ENCODE data around the gene LRPAP1.

LRPAP1 gene

GRCh38 chr4:3486541-3487540 lies 45.4 kb downstream of the LRPAP1 start:
- Histone ChIP-seq H3K4me1 (ENCODE audit: control insufficient read depth, insufficient read depth, low read length) (peaks cover 32% of the 10 kb centered on the region), H3K27me3 (ENCODE audit: control insufficient read depth, insufficient read depth, low read length) (peaks cover 97% of the 10 kb centered on the region), H3K9ac (ENCODE audit: low read length) (no peak overlapping the region), H3K4me3 (ENCODE audit: low read depth, low read length) (no peak overlapping the region), H3K9me3 (ENCODE audit: control insufficient read depth, insufficient read depth, low read depth, low read length) (no peaks in the 10 kb centered on the region), H3K27ac (ENCODE audit: low read depth, low read length) (no peak overlapping the region), H3K36me3 (ENCODE audit: control insufficient read depth, insufficient read depth, low read length) (no peaks in the 10 kb centered on the region)

DNA sequence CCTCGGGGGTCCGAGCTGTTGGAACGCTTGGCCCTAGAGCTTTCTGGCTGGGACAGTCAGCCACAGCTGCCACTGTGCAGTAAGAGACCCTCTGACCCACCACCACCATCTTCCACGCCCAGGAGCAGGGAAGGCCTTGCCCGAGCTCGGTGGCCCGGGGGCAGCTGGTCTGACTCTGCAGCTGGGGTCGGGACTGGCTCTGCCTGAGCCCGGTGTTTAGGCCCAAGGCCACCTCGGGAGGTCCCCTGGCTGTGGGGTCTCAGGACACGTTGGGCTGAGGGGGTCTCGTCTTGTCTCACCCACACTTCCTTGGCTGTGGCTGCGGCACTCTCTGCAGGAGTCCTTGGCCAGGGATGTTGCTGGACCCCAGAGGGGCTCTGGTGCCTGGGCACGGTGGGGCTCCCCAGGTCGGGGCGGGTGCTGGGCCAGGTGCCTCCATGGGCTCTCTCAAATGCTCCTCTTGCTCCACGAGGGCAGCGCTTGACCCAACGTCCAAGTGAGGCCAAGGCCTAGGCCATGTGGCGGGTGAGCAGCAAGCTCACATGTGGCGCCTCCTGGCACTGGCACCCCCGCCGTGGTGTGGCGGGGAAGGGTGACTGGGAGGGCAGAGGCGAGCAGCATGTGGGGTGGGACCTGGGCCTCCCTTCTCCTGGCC lies 46.2 kb downstream of the LRPAP1 start:
- Histone ChIP-seq H3K4me3 (ENCODE audit: low read depth, low read length) (no peak overlapping the region), H3K4me1 (ENCODE audit: control insufficient read depth, insufficient read depth, low read length) (peaks cover 36% of the 10 kb centered on the region), H3K27me3 (ENCODE audit: control insufficient read depth, insufficient read depth, low read length) (peaks cover 95% of the 10 kb centered on the region), H3K36me3 (ENCODE audit: control insufficient read depth, insufficient read depth, low read length) (no peaks in the 10 kb centered on the region), H3K9me3 (ENCODE audit: control insufficient read depth, insufficient read depth, low read depth, low read length) (no peaks in the 10 kb centered on the region), H3K27ac (ENCODE audit: low read depth, low read length) (no peak overlapping the region), H3K9ac (ENCODE audit: low read length) (no peak overlapping the region)

DNA sequence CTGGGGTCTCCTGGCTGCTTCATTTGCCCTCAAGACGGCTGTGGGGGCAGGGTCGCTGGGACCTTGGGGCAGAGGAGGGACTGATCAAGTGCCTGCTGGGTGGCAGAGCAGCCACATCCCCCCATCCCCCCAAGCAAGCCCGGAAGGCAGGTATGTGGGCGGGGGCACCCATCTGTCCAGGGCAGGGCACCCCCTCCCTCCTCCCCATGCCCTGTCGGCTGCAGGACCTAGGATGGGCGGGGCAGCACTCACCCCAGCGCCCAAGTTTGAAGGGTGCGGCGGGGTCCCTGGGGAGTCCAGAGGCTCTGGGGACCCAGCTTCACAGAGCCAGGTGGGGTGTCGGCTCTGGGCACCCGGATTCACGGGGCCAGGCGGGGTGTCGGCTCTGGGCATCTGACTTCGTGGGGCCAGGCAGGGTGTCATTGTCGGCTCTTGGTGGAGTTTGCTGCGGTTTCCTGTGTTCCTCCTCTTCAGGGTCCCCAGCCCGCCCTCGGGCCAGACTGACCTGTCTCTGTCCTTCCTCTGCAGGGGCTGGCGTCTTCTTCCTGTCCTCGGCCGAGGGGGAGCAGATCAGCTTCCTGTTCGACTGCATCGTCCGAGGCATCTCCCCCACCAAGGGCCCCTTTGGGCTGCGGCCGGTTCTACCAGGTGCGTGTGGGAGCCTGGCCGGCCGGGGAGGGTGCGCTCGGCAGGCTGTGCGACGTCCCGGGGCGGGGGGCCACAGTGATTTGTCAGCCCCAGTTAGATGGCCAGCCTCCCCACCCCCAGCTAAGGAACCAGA lies 47.0 kb downstream of the LRPAP1 start:
- Histone ChIP-seq H3K9me3 (ENCODE audit: control insufficient read depth, insufficient read depth, low read depth, low read length) (no peaks in the 10 kb centered on the region), H3K36me3 (ENCODE audit: control insufficient read depth, insufficient read depth, low read length) (no peaks in the 10 kb centered on the region), H3K27ac (ENCODE audit: low read depth, low read length) (no peak overlapping the region), H3K9ac (ENCODE audit: low read length) (no peak overlapping the region), H3K27me3 (ENCODE audit: control insufficient read depth, insufficient read depth, low read length) (peaks cover 87% of the 10 kb centered on the region), H3K4me3 (ENCODE audit: low read depth, low read length) (no peak overlapping the region), H3K4me1 (ENCODE audit: control insufficient read depth, insufficient read depth, low read length) (peaks cover 40% of the 10 kb centered on the region)

GRCh38 chr4:3484057-3484973 lies 47.9 kb downstream of the LRPAP1 start:
- H3K36me3 ChIP-seq (ENCODE audit: control insufficient read depth, insufficient read depth, low read length) = no peaks in the 10 kb centered on the region
- peaks cover 86% of the 10 kb centered on the region for H3K27me3 ChIP-seq (ENCODE audit: control insufficient read depth, insufficient read depth, low read length)
- no peak overlapping the region for H3K9ac ChIP-seq (ENCODE audit: low read length)
- H3K4me1 ChIP-seq (ENCODE audit: control insufficient read depth, insufficient read depth, low read length) = peaks cover 40% of the 10 kb centered on the region
- no peak overlapping the region for H3K4me3 ChIP-seq (ENCODE audit: low read depth, low read length)
- H3K27ac ChIP-seq (ENCODE audit: low read depth, low read length) = no peak overlapping the region
- H3K9me3 ChIP-seq (ENCODE audit: control insufficient read depth, insufficient read depth, low read depth, low read length) = no peaks in the 10 kb centered on the region

GRCh38 chr4:3483471-3483921 lies 48.7 kb downstream of the LRPAP1 start:
- Histone ChIP-seq H3K9ac (ENCODE audit: low read length) (no peak overlapping the region), H3K4me1 (ENCODE audit: control insufficient read depth, insufficient read depth, low read length) (peaks cover 40% of the 10 kb centered on the region), H3K9me3 (ENCODE audit: control insufficient read depth, insufficient read depth, low read depth, low read length) (no peaks in the 10 kb centered on the region), H3K36me3 (ENCODE audit: control insufficient read depth, insufficient read depth, low read length) (no peaks in the 10 kb centered on the region), H3K27me3 (ENCODE audit: control insufficient read depth, insufficient read depth, low read length) (peaks cover 86% of the 10 kb centered on the region), H3K4me3 (ENCODE audit: low read depth, low read length) (no peak overlapping the region), H3K27ac (ENCODE audit: low read depth, low read length) (no peak overlapping the region)

- no peak overlapping the region for H3K4me3 ChIP-seq (ENCODE audit: low read depth, low read length)
- peaks cover 86% of the 10 kb centered on the region for H3K27me3 ChIP-seq (ENCODE audit: control insufficient read depth, insufficient read depth, low read length)
- peaks cover 44% of the 10 kb centered on the region for H3K4me1 ChIP-seq (ENCODE audit: control insufficient read depth, insufficient read depth, low read length)
- H3K9ac ChIP-seq (ENCODE audit: low read length) = no peak overlapping the region
- no peaks in the 10 kb centered on the region for H3K9me3 ChIP-seq (ENCODE audit: control insufficient read depth, insufficient read depth, low read depth, low read length)
- H3K36me3 ChIP-seq (ENCODE audit: control insufficient read depth, insufficient read depth, low read length) = no peaks in the 10 kb centered on the region
- H3K27ac ChIP-seq (ENCODE audit: low read depth, low read length) = no peak overlapping the region
These were observed 49.5 kb downstream of the LRPAP1 start for GRCh38 chr4:3482707-3483106.

DNA sequence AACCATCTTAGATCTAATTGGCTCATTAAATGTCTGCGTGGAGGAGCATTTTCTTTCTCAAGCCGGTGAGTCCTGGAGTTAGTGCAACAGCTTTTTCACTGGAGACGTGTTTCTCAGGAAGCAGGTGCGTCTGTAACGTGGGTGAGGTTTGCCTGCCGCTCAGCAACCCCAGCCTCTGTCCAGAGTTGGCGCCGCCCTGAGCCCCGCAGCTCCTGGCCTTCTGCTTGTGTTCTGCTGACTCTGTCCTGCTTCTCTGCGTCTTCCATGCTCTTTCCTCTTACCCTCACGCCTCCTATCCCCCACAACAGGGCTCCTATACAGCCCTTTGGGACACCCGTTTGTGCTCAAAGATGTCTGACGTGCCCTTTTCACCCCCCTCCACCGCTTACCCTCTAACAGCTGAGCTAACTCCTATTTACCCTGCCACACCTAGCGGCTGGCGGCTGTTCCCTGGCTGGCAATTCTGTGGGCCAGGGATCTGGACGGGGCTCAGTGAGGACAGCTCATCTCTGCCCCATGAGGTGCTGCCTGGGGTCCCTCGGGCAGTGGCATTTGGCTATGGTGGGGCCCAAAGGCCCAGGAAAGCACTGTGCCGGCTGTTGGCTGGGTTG lies 50.3 kb downstream of the LRPAP1 start:
- Histone ChIP-seq H3K4me3 (ENCODE audit: low read depth, low read length) (peak overlapping the region; percentile 34; the same call in 1 of the 2 replicates), H3K9ac (ENCODE audit: low read length) (peak overlapping the region; percentile 27), H3K4me1 (ENCODE audit: control insufficient read depth, insufficient read depth, low read length) (peaks cover 42% of the 10 kb centered on the region), H3K27ac (ENCODE audit: low read depth, low read length) (no peak overlapping the region), H3K36me3 (ENCODE audit: control insufficient read depth, insufficient read depth, low read length) (no peaks in the 10 kb centered on the region), H3K27me3 (ENCODE audit: control insufficient read depth, insufficient read depth, low read length) (peaks cover 85% of the 10 kb centered on the region), H3K9me3 (ENCODE audit: control insufficient read depth, insufficient read depth, low read depth, low read length) (no peaks in the 10 kb centered on the region)

GRCh38 chr4:3481113-3481531 lies 51.1 kb downstream of the LRPAP1 start:
- H3K27me3 ChIP-seq (ENCODE audit: control insufficient read depth, insufficient read depth, low read length) = peaks cover 84% of the 10 kb centered on the region
- no peaks in the 10 kb centered on the region for H3K9me3 ChIP-seq (ENCODE audit: control insufficient read depth, insufficient read depth, low read depth, low read length)
- H3K9ac ChIP-seq (ENCODE audit: low read length) = peak overlapping the region; percentile 2
- H3K4me1 ChIP-seq (ENCODE audit: control insufficient read depth, insufficient read depth, low read length) = peaks cover 37% of the 10 kb centered on the region
- H3K36me3 ChIP-seq (ENCODE audit: control insufficient read depth, insufficient read depth, low read length) = no peaks in the 10 kb centered on the region
- H3K4me3 ChIP-seq (ENCODE audit: low read depth, low read length) = peak overlapping the region; percentile 34
- H3K27ac ChIP-seq (ENCODE audit: low read depth, low read length) = no peak overlapping the region

- Histone ChIP-seq H3K4me1 (ENCODE audit: control insufficient read depth, insufficient read depth, low read length) (peaks cover 32% of the 10 kb centered on the region), H3K36me3 (ENCODE audit: control insufficient read depth, insufficient read depth, low read length) (no peaks in the 10 kb centered on the region), H3K27ac (ENCODE audit: low read depth, low read length) (no peak overlapping the region; the same call in 1 of the 2 replicates), H3K9ac (ENCODE audit: low read length) (peak overlapping the region; percentile 2), H3K9me3 (ENCODE audit: control insufficient read depth, insufficient read depth, low read depth, low read length) (no peaks in the 10 kb centered on the region), H3K4me3 (ENCODE audit: low read depth, low read length) (peak overlapping the region; percentile 34), H3K27me3 (ENCODE audit: control insufficient read depth, insufficient read depth, low read length) (peaks cover 82% of the 10 kb centered on the region)
These were observed 51.6 kb downstream of the LRPAP1 start for GRCh38 chr4:3480528-3481112.

All from HUES6 (cell line).